HepG2 (cell line): ENCODE data around the gene CERS4. TPM values are rescaled to one million over a fixed set of nuclear protein-coding genes. Genes with fewer than 3 reads are reported as not detected.

Experiments
- ELF4 ChIP-seq: sonication (generic); formaldehyde crosslinking; IDR thresholded peaks from 2 replicates; pipeline ENCODE4 v1.5.0; 2020; ENCODE audit warnings: missing genetic modification reagents, mild to moderate bottlenecking, moderate library complexity, borderline replicate concordance
- ERF ChIP-seq: IDR thresholded peaks from 2 replicates; pipeline ENCODE4 v1.6.1; 2018; ENCODE audit warnings: missing biosample characterization, missing genetic modification reagents
- HDAC1 ChIP-seq: sonication (generic); formaldehyde crosslinking; IDR thresholded peaks from 2 replicates; pipeline ENCODE4 v1.5.1; 2020; ENCODE audit warnings: mild to moderate bottlenecking, missing genetic modification reagents
- HDAC6 ChIP-seq: fragments of 200-600 bp; sonication (generic); IDR thresholded peaks from 2 replicates; pipeline ENCODE4 v1.7.0; 2017; ENCODE audit warnings: mild to moderate bottlenecking, antibody characterized with exemption, low read length, low read depth
- RBM22 ChIP-seq: fragments of 200-400 bp; formaldehyde crosslinking; optimal IDR thresholded peaks from 2 replicates; pipeline ENCODE3; 2017; ENCODE audit warnings: mild to moderate bottlenecking, low read length, moderate library complexity
- U2AF1 ChIP-seq: fragments of 200-400 bp; formaldehyde crosslinking; optimal IDR thresholded peaks from 2 replicates; pipeline ENCODE3; 2017; ENCODE audit warnings: mild to moderate bottlenecking, low read depth, low read length
- ZFP62 ChIP-seq: sonication (generic); formaldehyde crosslinking; IDR thresholded peaks from 2 replicates; pipeline ENCODE4 v1.4.0; 2020; ENCODE audit warnings: missing genetic modification reagents
- ZFX ChIP-seq: sonication (generic); formaldehyde crosslinking; IDR thresholded peaks from 2 replicates; pipeline ENCODE4 v1.4.0; 2020; ENCODE audit warnings: mild to moderate bottlenecking, low read depth, missing genetic modification reagents, moderate library complexity
- ZNF121 ChIP-seq: sonication (generic); formaldehyde crosslinking; IDR thresholded peaks from 2 replicates; pipeline ENCODE4 v1.5.0; 2020; ENCODE audit warnings: mild to moderate bottlenecking, missing genetic modification reagents
- ZNF17 ChIP-seq: sonication (generic); formaldehyde crosslinking; IDR thresholded peaks from 2 replicates; pipeline ENCODE4 v1.5.0; 2020; ENCODE audit warnings: mild to moderate bottlenecking, missing genetic modification reagents
- ZNF33B ChIP-seq: sonication (generic); formaldehyde crosslinking; IDR thresholded peaks from 2 replicates; pipeline ENCODE4 v1.5.1; 2020; ENCODE audit warnings: mild to moderate bottlenecking, missing genetic modification reagents
- ZNF350 ChIP-seq: sonication (generic); formaldehyde crosslinking; IDR thresholded peaks from 2 replicates; pipeline ENCODE4 v1.4.0; 2020; ENCODE audit warnings: mild to moderate bottlenecking, low read depth, missing genetic modification reagents, borderline replicate concordance
- ZNF749 ChIP-seq: sonication (generic); formaldehyde crosslinking; IDR thresholded peaks from 2 replicates; pipeline ENCODE4 v1.8.0; 2022; ENCODE audit warnings: mild to moderate bottlenecking, missing genetic modification reagents, moderate library complexity, borderline replicate concordance
- ZSCAN9 ChIP-seq: IDR thresholded peaks from 2 replicates; pipeline ENCODE4 v1.6.1; 2016; ENCODE audit warnings: borderline replicate concordance
- polyA plus RNA-seq, 8 experiments: library from polyadenylated mRNA; depleted of rRNA in 3 of 8; stranded (reverse) in 7 of 8; unstranded in 1 of 8; fragments of >200 nt; fragmentation: Illumina TruSeq in 4 of 8; extraction: Trizol in 4 of 8; gene quantifications; 2 replicates each; pipeline versions ENCODE4 v1.2.1 to v1.2.3, GENCODE V29; 2011 to 2016; ENCODE audit warnings: low read depth in 4 of 8, missing spikeins in 1 of 8, mixed read lengths in 1 of 8; ENCODE audit not compliant: insufficient read depth in 1 of 8
- total RNA-seq, 5 experiments: library from RNA; depleted of rRNA; stranded (reverse); fragments of >200 nt; fragmentation: Illumina TruSeq; extraction: Trizol; gene quantifications; 2 replicates each; pipeline ENCODE4 v1.2.3, GENCODE V29; 2016; ENCODE audit warnings: low read depth in 1 of 5
- TF ChIP-seq, protein P1 (sequence below): sonication (generic); formaldehyde crosslinking; IDR thresholded peaks from 2 replicates; pipeline ENCODE4 v1.5.1; 2020; ENCODE audit warnings: missing genetic modification reagents, mild to moderate bottlenecking, borderline replicate concordance
- TF ChIP-seq, protein P2 (sequence below): sonication (generic); formaldehyde crosslinking; IDR thresholded peaks from 2 replicates; pipeline ENCODE4 v1.5.0; 2020; ENCODE audit warnings: mild to moderate bottlenecking, missing genetic modification reagents, borderline replicate concordance
- TF ChIP-seq, protein P3 (sequence below): sonication (generic); formaldehyde crosslinking; IDR thresholded peaks from 2 replicates; pipeline ENCODE4 v1.5.0; 2020; ENCODE audit warnings: mild to moderate bottlenecking, missing genetic modification reagents
- TF ChIP-seq, protein P4 (sequence below): sonication (generic); formaldehyde crosslinking; conservative IDR thresholded peaks from 2 replicates; pipeline ENCODE4 v1.8.0; 2022; ENCODE audit warnings: low read depth, missing genetic modification reagents
- TF ChIP-seq, protein P5 (sequence below): sonication (generic); formaldehyde crosslinking; IDR thresholded peaks from 2 replicates; pipeline ENCODE4 v1.8.1; 2023; ENCODE audit warnings: mild to moderate bottlenecking, moderate library complexity, missing genetic modification reagents

CERS4 gene
- total and polyA plus RNA-seq, 2 of the 13 experiments (the other 11 are each of a cell fraction or from before 2014, with no cell fraction given), result 74.7 to 83.5 TPM

DNA sequence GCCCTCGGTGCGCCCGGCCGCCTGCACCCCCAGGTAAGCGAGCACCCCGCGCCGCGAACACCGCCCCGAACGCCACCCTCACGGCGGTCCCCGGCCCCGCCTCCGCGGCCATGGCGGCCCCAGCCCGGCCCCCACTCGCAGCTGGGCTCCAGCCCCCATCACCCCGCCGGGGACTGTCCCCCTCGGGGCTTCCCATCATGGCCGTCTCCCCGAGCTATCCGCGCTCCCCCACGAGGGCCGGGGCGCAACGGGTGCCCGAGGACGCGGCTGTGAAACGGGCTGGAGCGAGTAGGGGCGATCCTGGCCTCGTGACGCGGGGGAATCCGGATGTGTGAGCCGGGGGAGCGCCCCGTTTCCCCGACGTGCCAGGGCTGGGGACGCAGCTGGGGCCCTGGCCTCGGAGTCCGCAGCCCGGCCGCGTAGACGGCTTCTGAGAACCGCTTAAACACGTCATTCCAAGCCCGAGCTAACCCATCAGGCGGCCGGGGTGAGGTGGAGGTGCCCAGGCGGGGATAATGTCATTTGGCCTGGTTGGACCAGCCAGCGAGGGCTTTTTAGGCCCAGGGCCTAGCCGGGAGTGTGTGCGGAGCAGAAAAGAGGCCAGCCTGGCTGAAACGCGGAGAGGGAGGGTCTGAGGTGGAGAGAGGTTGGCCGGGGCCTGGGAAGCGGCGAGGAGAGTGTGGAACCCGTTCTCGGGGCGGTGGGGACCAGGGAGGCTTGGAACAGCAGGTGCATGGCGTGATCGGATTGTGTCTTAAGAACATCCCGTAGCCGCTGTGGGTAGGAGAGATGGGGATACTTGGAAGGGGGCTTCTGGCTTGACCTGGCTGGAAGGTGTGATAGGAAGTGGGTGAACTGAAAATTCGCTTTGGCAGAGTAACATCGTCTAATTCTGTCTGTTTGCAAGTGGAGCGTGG is 550 bp downstream of the CERS4 start (continued):
- TF ChIP-seq, protein P1, sequence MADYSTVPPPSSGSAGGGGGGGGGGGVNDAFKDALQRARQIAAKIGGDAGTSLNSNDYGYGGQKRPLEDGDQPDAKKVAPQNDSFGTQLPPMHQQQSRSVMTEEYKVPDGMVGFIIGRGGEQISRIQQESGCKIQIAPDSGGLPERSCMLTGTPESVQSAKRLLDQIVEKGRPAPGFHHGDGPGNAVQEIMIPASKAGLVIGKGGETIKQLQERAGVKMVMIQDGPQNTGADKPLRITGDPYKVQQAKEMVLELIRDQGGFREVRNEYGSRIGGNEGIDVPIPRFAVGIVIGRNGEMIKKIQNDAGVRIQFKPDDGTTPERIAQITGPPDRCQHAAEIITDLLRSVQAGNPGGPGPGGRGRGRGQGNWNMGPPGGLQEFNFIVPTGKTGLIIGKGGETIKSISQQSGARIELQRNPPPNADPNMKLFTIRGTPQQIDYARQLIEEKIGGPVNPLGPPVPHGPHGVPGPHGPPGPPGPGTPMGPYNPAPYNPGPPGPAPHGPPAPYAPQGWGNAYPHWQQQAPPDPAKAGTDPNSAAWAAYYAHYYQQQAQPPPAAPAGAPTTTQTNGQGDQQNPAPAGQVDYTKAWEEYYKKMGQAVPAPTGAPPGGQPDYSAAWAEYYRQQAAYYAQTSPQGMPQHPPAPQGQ, result no peak
- TF ChIP-seq, protein P2, sequence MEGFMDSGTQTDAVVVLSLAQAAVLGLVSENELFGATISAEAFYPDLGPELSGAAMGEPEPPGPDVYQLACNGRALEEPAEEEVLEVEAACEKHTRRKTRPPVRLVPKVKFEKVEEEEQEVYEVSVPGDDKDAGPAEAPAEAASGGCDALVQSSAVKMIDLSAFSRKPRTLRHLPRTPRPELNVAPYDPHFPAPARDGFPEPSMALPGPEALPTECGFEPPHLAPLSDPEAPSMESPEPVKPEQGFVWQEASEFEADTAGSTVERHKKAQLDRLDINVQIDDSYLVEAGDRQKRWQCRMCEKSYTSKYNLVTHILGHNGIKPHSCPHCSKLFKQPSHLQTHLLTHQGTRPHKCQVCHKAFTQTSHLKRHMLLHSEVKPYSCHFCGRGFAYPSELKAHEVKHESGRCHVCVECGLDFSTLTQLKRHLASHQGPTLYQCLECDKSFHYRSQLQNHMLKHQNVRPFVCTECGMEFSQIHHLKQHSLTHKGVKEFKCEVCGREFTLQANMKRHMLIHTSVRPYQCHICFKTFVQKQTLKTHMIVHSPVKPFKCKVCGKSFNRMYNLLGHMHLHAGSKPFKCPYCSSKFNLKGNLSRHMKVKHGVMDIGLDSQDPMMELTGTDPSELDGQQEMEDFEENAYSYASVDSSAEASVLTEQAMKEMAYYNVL (CRISPR knock-in tag), result no peak
- no peak for TF ChIP-seq U2AF1
- TF ChIP-seq ZNF33B (CRISPR knock-in tag), result no peak
- TF ChIP-seq ZNF17 (CRISPR knock-in tag), result no peak
- 0 out of 2 replicates have a peak, but pooled peaks have one; percentile 11 for TF ChIP-seq ZNF749 (CRISPR knock-in tag)
- TF ChIP-seq HDAC6, result no peak
- TF ChIP-seq RBM22, result no peak
- TF ChIP-seq ZFX (CRISPR knock-in tag), result peak; percentile 73
- TF ChIP-seq, protein P3, sequence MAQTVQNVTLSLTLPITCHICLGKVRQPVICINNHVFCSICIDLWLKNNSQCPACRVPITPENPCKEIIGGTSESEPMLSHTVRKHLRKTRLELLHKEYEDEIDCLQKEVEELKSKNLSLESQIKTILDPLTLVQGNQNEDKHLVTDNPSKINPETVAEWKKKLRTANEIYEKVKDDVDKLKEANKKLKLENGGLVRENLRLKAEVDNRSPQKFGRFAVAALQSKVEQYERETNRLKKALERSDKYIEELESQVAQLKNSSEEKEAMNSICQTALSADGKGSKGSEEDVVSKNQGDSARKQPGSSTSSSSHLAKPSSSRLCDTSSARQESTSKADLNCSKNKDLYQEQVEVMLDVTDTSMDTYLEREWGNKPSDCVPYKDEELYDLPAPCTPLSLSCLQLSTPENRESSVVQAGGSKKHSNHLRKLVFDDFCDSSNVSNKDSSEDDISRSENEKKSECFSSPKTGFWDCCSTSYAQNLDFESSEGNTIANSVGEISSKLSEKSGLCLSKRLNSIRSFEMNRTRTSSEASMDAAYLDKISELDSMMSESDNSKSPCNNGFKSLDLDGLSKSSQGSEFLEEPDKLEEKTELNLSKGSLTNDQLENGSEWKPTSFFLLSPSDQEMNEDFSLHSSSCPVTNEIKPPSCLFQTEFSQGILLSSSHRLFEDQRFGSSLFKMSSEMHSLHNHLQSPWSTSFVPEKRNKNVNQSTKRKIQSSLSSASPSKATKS (CRISPR knock-in tag), result no peak
- TF ChIP-seq ZSCAN9 (CRISPR knock-in tag), result no peak
- TF ChIP-seq ZNF121, result 0 out of 2 replicates have a peak, but pooled peaks have one; percentile 11
- TF ChIP-seq ZFP62 (CRISPR knock-in tag), result no peak
- TF ChIP-seq HDAC1, result 0 out of 2 replicates have a peak, but pooled peaks have one; percentile 46
- no peak for TF ChIP-seq ERF
- TF ChIP-seq, protein P4, sequence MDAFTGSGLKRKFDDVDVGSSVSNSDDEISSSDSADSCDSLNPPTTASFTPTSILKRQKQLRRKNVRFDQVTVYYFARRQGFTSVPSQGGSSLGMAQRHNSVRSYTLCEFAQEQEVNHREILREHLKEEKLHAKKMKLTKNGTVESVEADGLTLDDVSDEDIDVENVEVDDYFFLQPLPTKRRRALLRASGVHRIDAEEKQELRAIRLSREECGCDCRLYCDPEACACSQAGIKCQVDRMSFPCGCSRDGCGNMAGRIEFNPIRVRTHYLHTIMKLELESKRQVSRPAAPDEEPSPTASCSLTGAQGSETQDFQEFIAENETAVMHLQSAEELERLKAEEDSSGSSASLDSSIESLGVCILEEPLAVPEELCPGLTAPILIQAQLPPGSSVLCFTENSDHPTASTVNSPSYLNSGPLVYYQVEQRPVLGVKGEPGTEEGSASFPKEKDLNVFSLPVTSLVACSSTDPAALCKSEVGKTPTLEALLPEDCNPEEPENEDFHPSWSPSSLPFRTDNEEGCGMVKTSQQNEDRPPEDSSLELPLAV (CRISPR knock-in tag), result no peak
- no peak for TF ChIP-seq ELF4
- TF ChIP-seq, protein P5, sequence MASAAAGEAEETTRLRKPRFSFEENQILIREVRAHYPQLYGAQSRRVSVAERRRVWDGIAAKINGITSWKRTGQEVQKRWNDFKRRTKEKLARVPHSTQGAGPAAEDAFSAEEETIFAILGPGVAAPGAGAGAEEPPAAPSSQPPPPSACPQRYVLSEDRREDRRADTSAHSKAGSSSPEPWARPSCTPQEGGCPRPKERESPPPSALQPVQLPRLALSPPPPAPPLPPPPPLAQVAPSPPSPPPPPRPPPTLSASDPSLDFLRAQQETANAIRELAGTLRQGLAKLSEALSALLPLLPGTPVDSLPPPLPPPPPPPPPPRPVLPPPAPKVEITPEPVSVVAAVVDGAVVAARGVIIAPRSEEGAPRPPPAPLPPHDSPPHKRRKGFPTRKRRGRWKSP (CRISPR knock-in tag), result no peak
- no peak for TF ChIP-seq ZNF350
